ENCODE measurements around the gene RLN3.
"Not testable (repeated sequence)": the region's sequence is repeated elsewhere in the genome, so short reads cannot be mapped to it uniquely, and the experiment has no call there.

The RLN3 gene

DNA sequence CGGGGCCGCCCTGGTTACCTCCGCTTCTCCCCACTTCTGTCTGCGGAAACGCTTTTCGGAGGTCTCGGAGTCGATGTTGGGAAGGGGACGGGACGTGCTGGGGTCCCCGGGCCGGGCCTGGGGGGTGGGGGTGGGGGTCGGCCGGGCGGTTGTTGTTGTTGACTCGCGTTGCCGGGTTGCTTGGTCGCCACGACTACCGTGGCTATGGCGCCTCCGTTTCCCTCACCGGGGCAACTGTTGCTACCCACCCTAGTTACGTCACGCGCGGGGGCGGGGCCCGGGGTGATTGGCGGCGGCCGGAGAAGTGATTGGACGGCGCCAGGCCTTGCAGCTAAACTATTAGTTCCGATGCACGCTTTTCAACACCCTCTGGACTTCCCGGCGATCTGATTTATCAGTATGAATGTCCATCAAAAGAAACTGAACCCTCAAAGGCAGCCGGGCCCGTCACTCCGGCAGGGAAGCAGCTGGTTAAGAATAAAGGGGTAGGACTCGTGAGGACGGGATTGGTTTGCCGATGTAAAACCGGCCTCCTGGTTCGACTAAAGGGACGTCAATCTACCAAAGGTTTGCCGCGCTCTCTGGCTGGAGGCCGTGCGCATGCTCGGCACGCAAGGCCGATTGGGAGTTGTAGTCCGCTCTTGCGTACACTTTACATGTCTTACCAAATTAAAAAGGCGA, 21.7 kb upstream of the RLN3 start, which contains the start of gene RFX1:
Gene RFX1 (minus strand): TSS at position 236 of the 681 bp plus-strand sequence. CDS start 12,477 bp downstream, outside the sequence.
- TF ChIP-seq, protein P1, sequence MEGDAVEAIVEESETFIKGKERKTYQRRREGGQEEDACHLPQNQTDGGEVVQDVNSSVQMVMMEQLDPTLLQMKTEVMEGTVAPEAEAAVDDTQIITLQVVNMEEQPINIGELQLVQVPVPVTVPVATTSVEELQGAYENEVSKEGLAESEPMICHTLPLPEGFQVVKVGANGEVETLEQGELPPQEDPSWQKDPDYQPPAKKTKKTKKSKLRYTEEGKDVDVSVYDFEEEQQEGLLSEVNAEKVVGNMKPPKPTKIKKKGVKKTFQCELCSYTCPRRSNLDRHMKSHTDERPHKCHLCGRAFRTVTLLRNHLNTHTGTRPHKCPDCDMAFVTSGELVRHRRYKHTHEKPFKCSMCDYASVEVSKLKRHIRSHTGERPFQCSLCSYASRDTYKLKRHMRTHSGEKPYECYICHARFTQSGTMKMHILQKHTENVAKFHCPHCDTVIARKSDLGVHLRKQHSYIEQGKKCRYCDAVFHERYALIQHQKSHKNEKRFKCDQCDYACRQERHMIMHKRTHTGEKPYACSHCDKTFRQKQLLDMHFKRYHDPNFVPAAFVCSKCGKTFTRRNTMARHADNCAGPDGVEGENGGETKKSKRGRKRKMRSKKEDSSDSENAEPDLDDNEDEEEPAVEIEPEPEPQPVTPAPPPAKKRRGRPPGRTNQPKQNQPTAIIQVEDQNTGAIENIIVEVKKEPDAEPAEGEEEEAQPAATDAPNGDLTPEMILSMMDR (IDR thresholded peaks at IDR 0.05; ENCODE audit: insufficient read depth, missing control alignments), result no peak
- no peak for DNase-seq (ENCODE audit: insufficient read length, low spot score)
- FAIRE-seq, result no peak

DNA sequence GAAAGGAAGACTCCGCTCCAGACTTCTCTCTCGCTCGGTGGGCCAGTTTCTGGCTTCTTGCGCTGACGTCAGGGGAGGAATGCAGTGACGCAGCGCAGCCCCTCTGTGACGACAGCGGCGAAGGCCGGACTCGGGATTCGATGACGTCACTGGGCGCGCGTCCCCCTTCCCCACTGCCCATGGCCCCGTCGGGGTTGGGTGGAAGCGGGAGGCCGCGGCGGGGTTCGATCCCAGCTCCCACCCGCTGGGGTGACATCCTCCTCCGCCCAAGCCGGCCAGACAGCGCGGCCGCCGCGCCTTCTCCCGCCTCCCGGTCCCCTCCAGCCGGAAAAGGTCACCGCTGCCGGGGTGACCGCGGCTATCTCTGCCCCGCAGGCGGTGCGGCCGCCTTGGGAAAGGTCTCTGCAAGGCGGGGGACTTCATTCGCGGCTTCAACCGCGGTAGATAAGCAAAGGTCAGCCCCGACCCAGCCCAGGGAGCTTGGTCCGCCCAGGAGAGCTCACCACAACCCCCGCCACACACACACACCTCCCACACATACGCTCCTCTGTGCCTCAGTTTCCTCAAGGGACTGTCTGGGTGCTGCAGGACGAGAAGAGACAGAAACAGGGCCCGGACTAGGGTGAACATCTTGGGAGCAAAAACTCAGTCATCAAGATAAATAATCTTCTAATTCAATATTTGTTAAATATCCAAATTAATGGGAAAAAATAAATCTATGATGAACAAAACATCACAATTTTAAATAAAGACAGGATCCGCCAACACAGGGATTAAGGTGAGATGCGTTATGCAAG, 21.0 kb upstream of the RLN3 start:
- TF ChIP-seq, protein P1 (IDR thresholded peaks at IDR 0.05; ENCODE audit: insufficient read depth, missing control alignments), result no peak
- DNase-seq (ENCODE audit: insufficient read length, low spot score), result no peak
- FAIRE-seq, result no peak

DNA sequence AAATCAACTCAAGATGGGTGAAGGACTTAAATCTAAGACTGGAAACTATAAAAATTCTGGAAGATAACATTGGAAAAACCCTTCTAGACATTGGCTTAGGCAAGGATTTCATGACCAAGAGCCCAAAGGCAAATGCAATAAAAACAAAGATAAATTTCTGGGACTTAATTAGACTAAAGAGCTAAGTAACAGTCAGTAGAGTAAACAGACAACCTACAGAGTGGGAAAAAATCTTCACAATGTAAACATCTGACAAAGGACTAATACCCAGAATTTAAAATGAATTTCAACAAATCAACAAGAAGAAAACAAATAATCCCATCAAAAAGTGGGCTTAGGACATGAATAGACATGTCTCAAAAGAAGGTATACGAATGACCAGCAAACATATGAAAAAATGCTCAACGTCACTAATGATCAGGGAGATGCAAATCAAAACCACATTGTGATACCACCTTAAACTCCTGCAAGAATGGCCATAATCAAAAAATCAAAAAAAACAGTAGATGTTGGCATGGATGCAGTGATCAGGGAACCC, 15.5 kb upstream of the RLN3 start:
- TF ChIP-seq, protein P1 (IDR thresholded peaks at IDR 0.05; ENCODE audit: insufficient read depth, missing control alignments), result no peak
- FAIRE-seq (no peak), DNase-seq (ENCODE audit: insufficient read length, low spot score) (no peak)

DNA sequence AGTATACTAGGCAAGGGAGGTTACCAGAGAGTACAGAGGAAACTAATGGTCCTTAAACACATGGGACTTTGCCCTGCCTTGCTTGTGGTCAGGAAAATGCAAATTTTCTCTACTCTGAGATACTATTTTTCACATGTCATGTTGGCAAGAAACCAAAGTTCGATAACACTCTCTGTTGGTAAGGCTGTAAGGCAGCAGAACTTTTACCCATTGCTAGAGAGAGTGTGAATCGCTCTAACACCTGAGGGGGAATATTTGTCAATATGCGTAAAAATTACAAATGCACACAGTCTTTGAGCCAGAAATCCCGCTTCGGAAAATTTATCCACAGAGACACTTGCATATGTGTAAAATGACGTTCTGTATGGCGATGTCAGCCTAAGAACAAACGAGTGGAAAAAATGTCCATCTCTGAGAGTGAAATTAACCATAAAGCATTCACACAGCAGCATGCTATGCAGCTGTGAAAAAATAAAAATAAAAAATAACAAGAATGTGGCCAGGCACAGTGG, 12.4 kb upstream of the RLN3 start:
- DNase-seq (ENCODE audit: insufficient read length, low spot score) (no peak), FAIRE-seq (no peak)
- TF ChIP-seq, protein P1 (IDR thresholded peaks at IDR 0.05; ENCODE audit: insufficient read depth, missing control alignments), result no peak

DNA sequence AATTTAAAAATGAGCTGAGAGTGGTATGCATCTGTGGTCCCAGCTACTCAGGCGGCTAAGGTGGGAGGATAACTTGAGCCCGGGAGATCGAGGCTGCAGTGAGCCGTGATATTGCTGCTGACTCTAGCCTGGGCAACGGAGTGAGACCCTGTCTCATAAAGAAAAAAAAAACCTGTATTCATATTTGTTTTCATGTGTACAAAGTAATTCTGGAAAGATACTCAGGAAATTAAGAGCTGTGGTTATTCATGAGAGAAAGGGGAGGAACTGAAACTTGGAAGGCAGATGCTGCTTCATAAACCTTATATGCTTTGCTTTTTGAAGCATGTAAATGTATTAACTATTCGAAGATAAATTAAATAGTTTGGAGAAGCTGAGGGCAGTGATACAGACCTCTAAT, 8.8 kb upstream of the RLN3 start:
- FAIRE-seq, result no peak
- TF ChIP-seq, protein P1 (IDR thresholded peaks at IDR 0.05; ENCODE audit: insufficient read depth, missing control alignments), result no peak

DNA sequence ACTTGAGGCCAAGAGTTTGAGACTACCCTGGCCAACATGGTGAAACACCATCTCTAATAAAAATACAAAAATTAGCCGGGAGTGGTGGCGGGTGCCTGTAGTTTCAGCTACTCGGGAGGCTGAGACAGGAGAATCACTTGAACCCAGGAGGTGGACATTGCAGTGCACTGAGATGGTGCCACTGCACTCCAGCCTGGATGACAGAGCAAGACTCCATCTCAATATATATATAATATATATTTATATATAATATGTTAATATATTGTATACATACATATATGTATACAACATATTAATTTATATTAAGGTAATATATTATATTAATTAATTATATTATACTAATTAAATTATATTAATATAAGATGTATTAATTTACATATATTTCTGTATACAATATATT, 8.2 kb upstream of the RLN3 start:
- DNase-seq (ENCODE audit: insufficient read length, low spot score); FAIRE-seq: not testable (repeated sequence)

More for the DNA sequence above, 8.8 kb upstream of the RLN3 start:
- DNase-seq (ENCODE audit: insufficient read length, low spot score), result no peak

DNA sequence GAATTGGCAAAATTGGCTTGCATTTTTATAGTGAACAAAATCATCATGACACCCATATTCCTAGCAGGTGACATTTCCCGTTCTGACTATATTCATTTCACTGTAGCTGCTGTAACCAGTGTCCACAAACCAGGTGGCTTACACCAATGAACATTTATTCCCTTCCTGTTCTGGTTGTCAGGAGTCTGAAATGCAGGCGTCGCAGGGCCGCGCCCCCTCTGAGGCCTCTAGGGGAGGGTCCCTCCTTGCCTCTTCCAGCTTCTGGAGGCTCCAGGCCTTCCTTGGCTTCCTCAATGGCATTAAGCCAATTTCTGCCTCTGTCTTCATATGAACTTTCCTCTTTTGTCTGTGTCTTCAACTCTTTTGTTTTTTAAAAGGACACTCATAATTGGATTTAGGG, 6.5 kb upstream of the RLN3 start:
- no peak for DNase-seq (ENCODE audit: insufficient read length, low spot score)
- no peak for FAIRE-seq
- TF ChIP-seq, protein P1 (IDR thresholded peaks at IDR 0.05; ENCODE audit: insufficient read depth, missing control alignments), result no peak

Data from D721Med (cell line).